ENCODE results near the gene IRX5.
A peak's percentile ranks its signal among the peaks of the same experiment; 100 is the strongest.

Gene IRX5

GRCh38 chr16:54953461-54953860 is 22.8 kb downstream of the IRX5 start:
- no peak for TF ChIP-seq CTCF (IDR thresholded peaks at IDR 0.05; ENCODE audit: low read depth, low read length)
- no peak overlapping the region for H3K4me3 ChIP-seq (ENCODE audit: low read depth, low read length)
- no peak for DNase-seq (ENCODE audit: low read depth, low spot score)
- in situ Hi-C loops (cut with HindIII; ENCODE audit: low sequenced_read_pairs) = no loop called here

- no peak for TF ChIP-seq CTCF (IDR thresholded peaks at IDR 0.05; ENCODE audit: low read depth, low read length)
- no peak for DNase-seq (ENCODE audit: low read depth, low spot score)
- in situ Hi-C loops (cut with HindIII; ENCODE audit: low sequenced_read_pairs) = no loop called here
- H3K4me3 ChIP-seq (ENCODE audit: low read depth, low read length) = no peak overlapping the region
These were observed 23.6 kb downstream of the IRX5 start for GRCh38 chr16:54954220-54954619.

- no peak for DNase-seq (ENCODE audit: low read depth, low spot score)
- no peak overlapping the region for H3K4me3 ChIP-seq (ENCODE audit: low read depth, low read length)
- no peak for TF ChIP-seq CTCF (IDR thresholded peaks at IDR 0.05; ENCODE audit: low read depth, low read length)
- in situ Hi-C loops (cut with HindIII; ENCODE audit: low sequenced_read_pairs) = no loop called here
These were observed 25.1 kb downstream of the IRX5 start for GRCh38 chr16:54955757-54956156.

- H3K4me3 ChIP-seq (ENCODE audit: low read depth, low read length) = no peak overlapping the region
- DNase-seq (ENCODE audit: low read depth, low spot score) = no peak
- TF ChIP-seq CTCF (IDR thresholded peaks at IDR 0.05; ENCODE audit: low read depth, low read length) = peak; percentile 43
- in situ Hi-C loops (cut with HindIII; ENCODE audit: low sequenced_read_pairs) = no loop called here
These were observed 26.9 kb downstream of the IRX5 start for GRCh38 chr16:54957403-54958166.

- in situ Hi-C loops (cut with HindIII; ENCODE audit: low sequenced_read_pairs) = no loop called here
These were observed 31.4 kb downstream of the IRX5 start for GRCh38 chr16:54962045-54962444.

GRCh38 chr16:54964239-54964638 is 33.6 kb downstream of the IRX5 start:
- in situ Hi-C loops (cut with HindIII; ENCODE audit: low sequenced_read_pairs) = no loop called here
- no peak overlapping the region for H3K4me3 ChIP-seq (ENCODE audit: low read depth, low read length)
- no peak for TF ChIP-seq CTCF (IDR thresholded peaks at IDR 0.05; ENCODE audit: low read depth, low read length)
- no peak for DNase-seq (ENCODE audit: low read depth, low spot score)

More at GRCh38 chr16:54962045-54962444, 31.4 kb downstream of the IRX5 start:
- no peak overlapping the region for H3K4me3 ChIP-seq (ENCODE audit: low read depth, low read length)
- DNase-seq (ENCODE audit: low read depth, low spot score) = no peak
- no peak for TF ChIP-seq CTCF (IDR thresholded peaks at IDR 0.05; ENCODE audit: low read depth, low read length)
